GM19240 (cell line): ENCODE data around the gene GNLY.
"Not testable (repeated sequence)": the region's sequence is repeated elsewhere in the genome, so short reads cannot be mapped to it uniquely, and the experiment has no call there.

Source experiments
- DNase-seq: peaks from one replicate; pipeline ENCODE4 v3.0.0; 2011; ENCODE audit warnings: low spot score; ENCODE audit not compliant: insufficient read length

Gene GNLY

GRCh38 chr2:85707304-85707703 is 13.1 kb downstream of the GNLY start:
- peak; percentile 59 for DNase-seq

DNA sequence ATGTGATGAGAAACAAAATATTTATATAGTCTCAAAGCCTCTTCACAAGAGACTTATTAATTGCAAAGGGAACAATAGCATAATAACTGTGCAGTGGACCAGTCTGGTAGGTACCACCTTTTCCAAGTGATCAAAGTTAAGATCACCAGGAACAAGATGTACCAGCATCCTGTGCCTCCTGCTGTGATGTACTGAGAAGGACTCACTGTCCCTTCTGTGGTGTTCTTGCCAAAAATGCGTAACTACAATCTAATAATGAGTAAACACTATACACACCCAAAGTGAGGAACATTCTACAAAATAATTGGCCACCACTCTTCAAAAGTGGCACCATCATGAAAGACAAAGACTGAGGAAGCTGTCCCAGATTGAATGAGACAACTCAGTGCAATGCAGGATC is 14.5 kb downstream of the GNLY start:
- no peak for DNase-seq

GRCh38 chr2:85709401-85709811 is 15.2 kb downstream of the GNLY start:
- DNase-seq: no peak

DNA sequence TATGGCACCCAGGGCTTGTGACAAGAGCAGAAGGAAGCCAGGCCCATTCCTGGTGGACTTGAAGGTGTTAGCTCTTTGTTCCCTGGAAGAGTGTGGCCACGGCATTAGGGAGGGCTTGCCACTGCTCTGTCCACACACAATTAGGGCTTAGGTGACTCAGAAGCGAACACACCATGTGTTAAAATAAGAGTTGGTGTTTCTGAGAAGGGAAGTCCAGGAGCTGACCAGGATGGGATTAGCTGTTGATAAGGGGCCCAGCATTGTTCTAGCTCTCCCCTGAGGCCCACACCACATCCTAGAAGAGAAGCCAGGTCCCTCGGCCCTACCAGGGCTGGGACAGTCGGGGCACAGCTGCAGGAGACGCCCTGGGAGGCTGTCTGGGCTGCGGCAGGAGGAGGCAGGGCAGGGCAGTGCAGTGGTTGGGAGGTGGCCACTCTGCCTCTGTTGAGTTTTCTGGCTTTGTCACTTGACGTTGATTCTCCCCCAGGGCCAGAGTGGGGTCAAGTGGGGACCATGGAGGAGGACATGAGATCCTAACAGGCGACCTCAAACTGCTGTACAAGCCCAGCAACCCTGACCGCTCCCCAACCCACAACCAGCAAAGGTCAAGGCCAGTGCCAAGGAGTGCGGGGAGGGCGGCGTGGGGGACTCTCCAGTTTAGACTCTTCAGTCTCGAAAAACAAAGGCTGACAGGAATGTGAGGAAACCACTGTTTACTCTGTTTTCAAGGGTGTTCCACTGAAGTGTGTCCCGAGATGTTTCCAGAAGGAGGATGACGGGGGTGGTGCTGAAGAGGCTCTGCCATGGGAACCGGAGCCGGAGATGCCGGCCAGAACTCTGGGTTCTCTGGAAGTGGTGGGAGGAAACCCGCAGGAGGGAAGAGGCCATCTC is 16.8 kb downstream of the GNLY start:
- no peak for DNase-seq

DNA sequence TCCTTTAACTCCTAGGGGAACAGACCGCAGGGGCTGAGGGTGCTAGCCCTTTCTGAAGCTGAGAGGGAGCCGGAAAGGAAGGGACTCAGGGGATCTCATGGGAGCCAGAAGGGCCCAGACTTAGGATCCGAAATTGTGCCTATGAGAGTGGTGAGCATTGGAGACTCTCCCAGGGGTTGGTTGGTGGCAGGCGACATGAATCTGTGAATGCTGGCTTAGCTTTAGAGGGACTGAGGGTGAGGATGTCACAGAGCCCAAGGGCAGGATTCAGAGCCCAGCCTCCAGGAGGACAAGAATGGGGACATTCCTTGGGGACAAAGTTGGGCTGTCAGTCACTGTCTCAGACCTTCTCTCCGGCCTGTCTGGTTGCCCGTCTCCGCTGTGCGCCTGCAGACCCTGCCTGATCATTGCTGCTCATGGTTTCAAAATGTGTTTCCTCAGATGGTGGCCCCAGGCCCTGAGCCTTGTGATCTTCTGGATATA is 17.5 kb downstream of the GNLY start:
- no peak for DNase-seq

GRCh38 chr2:85712336-85712735 is 18.2 kb downstream of the GNLY start:
- no peak for DNase-seq

- no peak for DNase-seq
Measured at GRCh38 chr2:85712849-85713612, 18.9 kb downstream of the GNLY start.

DNA sequence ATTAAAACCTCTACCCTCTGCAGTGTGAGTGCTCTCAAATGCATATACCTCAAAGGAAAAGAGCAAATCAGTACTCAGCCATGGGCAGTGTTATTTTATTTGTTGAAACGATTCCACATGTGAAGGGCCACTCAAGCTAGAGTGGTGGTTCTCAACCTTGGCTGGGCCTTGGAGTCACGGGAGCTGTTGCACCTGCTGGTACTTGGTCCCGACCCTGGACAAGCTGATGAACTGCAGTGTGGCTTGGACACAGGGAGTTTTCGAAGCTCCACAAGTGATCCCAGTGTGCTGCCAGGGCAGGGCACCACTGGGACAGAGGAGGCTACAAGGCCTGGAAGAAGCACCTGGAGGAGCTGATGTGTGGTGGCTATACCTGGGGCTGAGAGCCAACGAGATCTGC is 19.7 kb downstream of the GNLY start:
- no peak for DNase-seq

DNA sequence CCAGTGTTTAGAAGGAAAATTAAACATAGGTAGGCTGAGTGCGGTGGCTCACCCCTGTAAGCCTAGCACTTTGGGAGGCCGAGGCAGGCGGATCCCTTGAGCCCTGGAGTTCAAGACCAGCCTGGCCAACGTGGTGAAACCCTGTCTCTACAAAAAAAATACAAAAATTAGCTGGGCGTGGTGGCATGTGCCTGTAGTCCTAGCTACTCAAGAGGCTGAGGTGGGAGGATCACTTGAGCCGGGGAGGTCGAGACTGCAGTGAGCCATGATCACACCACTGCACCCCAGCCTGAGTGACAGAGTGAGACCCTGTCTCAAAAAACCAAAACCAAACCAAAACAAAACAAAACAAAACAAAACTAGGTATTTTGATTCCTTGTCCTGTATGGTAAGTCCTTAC is 20.3 kb downstream of the GNLY start:
- DNase-seq: not testable (repeated sequence)

DNA sequence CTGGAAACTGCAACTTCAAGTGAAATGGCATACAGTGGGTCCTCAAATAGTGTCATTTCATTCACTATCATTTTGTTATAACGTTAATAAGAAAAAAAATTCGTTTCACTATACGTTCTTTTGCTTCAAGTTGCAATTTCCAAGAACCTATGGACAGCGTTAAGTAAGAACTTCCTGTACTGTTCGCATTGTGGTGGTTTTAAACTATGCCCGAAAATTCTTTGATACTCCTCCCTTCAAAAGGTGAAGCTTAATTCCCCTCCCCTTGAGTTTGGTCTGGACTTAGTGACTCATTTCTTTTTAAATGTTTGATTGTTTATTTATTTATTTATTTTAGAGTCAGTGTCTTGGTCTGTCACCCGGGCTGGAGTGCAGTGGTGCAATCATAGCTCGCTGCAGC is 20.7 kb downstream of the GNLY start:
- no peak for DNase-seq

- no peak for DNase-seq
Measured at GRCh38 chr2:85716346-85716914, 22.3 kb downstream of the GNLY start.

DNA sequence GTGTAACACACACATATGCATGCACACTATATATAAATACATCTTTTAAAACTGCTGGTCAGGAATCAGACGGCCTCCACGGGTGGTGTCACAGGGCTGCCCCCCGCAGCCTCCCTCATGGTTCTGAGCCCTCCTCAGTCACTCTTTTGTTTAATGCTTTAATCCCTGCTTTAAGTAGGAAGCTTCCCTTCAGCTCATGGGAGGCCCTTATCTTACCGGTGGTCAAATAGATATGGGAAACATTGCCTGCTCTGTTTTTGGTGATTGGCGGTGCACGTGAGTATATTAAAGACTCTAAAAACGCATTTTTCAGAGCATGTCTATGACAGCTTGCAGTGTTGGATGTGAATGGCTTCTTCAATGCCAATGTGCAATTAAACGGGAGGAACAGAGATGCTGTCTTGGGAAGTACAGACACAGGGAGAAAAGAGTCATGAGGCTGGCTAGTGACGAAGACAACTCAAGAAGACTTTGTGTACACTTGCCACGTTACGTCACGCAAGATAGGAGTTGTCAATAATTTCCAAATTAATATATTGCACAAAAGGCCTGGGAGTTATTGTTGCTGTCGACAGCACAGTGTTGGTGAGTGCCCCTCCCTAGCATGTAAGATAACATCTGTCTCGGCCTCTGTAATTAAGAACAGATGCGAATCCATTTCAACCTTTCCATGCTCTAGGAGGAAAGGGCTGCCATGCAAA is 23.3 kb downstream of the GNLY start:
- no peak for DNase-seq

GRCh38 chr2:85718009-85718391 is 23.8 kb downstream of the GNLY start:
- DNase-seq: no peak

- no peak for DNase-seq
Measured at GRCh38 chr2:85718885-85719492, 24.8 kb downstream of the GNLY start.

DNA sequence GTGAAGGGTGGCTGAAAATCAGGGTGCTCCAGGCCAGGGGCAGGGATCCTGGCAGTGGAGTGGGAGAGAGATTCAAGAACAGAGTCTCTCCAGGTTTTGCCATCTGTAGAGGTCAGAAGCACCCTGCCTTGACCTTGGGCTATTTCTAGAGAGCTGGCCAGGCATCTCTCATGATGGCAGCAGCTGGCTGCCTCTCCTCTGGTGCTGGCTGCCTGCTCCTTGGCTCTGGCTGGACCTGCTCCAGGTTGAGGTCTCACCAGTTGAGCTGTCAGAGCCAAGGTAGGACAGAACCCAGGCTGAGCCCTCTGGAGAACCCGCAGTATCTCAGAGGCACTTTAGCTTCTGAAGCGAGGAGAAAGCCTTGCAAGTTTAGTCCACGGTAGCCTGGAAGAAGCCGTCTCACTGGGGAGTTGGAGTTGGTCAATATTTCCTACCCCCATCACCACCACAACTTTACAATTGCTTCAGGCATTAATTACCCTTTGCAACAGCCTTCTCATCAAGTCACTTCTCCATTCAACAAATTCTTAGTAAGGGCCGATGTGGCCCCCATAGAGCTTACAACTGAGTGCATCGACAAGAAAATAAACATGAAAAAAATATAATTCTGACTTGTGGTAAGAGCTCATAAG is 25.6 kb downstream of the GNLY start:
- DNase-seq: no peak

DNA sequence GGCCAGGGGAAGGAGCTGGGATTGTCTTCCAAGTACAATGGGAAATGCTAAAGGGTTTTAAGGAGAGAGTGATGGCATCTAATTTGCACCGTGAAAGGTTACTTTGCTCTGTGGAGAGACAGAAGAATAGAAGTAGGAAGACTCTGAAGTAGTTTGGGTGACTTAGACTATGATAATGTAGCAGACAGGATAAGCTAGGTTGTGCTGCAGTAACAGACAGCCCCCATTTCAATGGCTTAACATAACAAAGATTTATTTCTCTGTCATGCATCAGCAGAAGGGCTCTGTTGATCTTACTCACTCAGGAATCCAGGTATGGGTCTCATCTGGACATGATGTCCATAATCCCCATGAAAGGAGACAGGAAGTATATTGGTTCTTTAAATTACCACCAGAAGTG is 26.4 kb downstream of the GNLY start:
- no peak for DNase-seq

DNA sequence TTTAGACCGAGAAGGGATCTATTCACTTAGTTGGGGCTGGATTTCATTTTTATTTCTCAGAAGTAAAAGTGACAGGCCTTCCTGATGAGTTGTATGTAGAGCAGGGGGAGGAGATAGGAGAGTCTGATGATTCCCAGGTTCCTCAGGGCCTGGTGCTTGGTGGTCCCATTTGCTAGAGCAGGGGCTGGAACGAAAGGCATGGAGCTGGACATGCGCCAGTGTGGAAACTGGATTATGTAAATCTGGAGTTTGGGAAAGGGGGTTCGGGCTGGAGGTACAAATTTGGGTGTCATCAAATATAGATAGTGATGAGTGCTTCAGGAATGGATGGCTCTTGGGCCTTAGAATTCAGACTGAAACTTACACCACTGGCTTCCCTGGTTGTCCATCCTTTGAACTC is 27.5 kb downstream of the GNLY start:
- no peak for DNase-seq

DNA sequence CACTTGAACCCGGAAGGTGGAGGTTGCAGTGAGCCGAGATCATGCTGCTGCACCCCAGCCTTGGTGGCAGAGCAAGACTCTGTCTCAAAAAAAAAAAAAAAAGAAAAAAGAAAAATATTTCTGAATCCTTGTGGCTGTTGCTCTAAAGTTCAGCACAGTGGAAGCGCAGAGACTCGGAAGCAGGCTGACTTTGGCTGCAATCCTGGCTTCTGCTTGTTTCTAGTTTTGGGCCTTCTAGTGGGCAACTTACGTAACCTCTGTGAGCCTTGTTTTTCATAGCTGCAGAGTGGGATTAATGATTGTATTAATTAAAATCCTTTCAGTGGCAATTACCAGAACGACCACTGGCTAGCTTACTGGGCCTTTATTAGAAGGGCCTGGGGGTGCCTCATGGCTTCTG is 28.4 kb downstream of the GNLY start:
- no peak for DNase-seq

DNA sequence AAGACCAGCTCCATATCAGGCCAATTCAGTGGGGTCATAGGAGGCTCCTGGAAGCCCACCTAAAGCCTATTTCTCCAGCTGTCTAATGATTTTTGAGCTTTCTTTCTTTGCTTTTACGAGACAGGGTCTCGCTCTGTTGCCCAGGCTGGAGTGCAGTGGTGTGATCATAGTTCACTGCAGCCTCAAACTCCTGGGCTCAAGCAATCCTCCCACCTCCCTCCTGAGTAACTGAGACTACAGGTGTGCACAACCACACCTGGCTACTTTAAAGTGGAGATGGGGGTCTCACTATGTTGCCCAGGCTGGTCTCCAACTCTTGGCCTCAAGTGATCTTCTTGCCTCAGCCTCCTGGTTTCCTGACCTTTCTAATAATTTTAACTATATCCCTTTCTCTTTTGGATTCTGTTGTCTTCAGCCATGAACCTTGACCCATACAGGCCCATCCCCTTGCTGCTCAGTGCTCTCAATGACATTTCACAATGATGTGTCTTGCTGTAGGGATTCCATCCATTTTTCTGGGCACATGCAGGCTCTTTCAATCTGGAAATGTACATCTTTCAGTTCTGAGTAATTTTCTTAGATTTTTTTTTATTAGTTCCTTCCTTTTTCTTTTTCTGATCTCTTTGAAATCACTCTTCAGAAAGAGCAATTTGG is 29.7 kb downstream of the GNLY start:
- DNase-seq: no peak

DNA sequence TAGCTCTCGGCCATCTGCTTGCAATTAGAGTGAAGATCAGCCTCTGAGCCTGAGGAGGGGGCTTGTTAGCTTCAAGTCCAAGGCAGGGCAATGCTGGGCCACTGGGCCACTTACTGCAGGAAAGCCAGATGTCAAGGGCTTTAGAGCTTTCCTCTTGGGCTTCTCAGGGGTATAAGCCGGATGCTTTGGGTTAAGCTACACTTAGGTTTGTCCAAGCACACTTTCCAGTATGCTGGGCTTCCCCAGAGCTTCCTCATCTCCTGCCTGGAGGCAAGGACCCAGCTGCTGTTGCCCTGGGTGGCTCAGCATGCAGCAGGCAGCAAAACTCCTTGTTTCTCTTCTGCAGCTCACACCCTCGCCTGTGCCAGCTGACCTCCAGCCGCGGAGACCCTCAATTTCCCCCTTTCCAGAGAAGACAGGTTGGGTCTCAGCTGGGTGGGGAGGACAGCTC is 30.6 kb downstream of the GNLY start:
- DNase-seq: no peak
